Activated CD4-positive, alpha-beta T cell treated with anti-CD3 and anti-CD28 coated beads for 4 hours (primary cell): ENCODE results near the gene FAM32A.

Experiments
- DNase-seq, 2 donors: peaks; one replicate each; pipeline ENCODE4 v3.0.0-alpha.2; 2020

The FAM32A gene

GRCh38 chr19:16202320-16203255, 17.4 kb downstream of the FAM32A start:
- no peak for DNase-seq

GRCh38 chr19:16203256-16204004, 18.2 kb downstream of the FAM32A start:
- DNase-seq: no peak

GRCh38 chr19:16204005-16204294, 18.7 kb downstream of the FAM32A start:
- DNase-seq: no peak

GRCh38 chr19:16205205-16206045, 20.2 kb downstream of the FAM32A start:
- no peak for DNase-seq

- DNase-seq: no peak
Observed at GRCh38 chr19:16206046-16206605, 20.9 kb downstream of the FAM32A start.

- no peak for DNase-seq
Observed at GRCh38 chr19:16206637-16207036, 21.4 kb downstream of the FAM32A start.

GRCh38 chr19:16207063-16207462, 21.9 kb downstream of the FAM32A start:
- no peak for DNase-seq

GRCh38 chr19:16207490-16208025, 22.3 kb downstream of the FAM32A start:
- DNase-seq: no peak

GRCh38 chr19:16208064-16208759, 23.0 kb downstream of the FAM32A start:
- no peak for DNase-seq

GRCh38 chr19:16208847-16209665, 23.8 kb downstream of the FAM32A start:
- no peak for DNase-seq

GRCh38 chr19:16210168-16210567, 25.0 kb downstream of the FAM32A start:
- no peak for DNase-seq

GRCh38 chr19:16213076-16213475, 27.9 kb downstream of the FAM32A start:
- no peak for DNase-seq

GRCh38 chr19:16216744-16217670, 31.8 kb downstream of the FAM32A start:
- DNase-seq: no peak

- DNase-seq: no peak
Observed at GRCh38 chr19:16217716-16218451, 32.7 kb downstream of the FAM32A start.

GRCh38 chr19:16218851-16219250, 33.6 kb downstream of the FAM32A start:
- no peak for DNase-seq

GRCh38 chr19:16222806-16223205, 37.6 kb downstream of the FAM32A start:
- no peak for DNase-seq

- no peak for DNase-seq
Observed at GRCh38 chr19:16223746-16224145, 38.5 kb downstream of the FAM32A start.

GRCh38 chr19:16224293-16225045, 39.3 kb downstream of the FAM32A start:
- DNase-seq: no peak
